Measurements from ENCODE around the gene AFG1L. TPM values are rescaled to one million over a fixed set of nuclear protein-coding genes. Genes with fewer than 3 reads are reported as not detected.
"Not testable (repeated sequence)": the region's sequence is repeated elsewhere in the genome, so short reads cannot be mapped to it uniquely, and the experiment has no call there.

The AFG1L gene
- polyA plus RNA-seq, 1 of the 3 experiments (the other 2 are of a cell fraction), result 0.71 TPM

DNA sequence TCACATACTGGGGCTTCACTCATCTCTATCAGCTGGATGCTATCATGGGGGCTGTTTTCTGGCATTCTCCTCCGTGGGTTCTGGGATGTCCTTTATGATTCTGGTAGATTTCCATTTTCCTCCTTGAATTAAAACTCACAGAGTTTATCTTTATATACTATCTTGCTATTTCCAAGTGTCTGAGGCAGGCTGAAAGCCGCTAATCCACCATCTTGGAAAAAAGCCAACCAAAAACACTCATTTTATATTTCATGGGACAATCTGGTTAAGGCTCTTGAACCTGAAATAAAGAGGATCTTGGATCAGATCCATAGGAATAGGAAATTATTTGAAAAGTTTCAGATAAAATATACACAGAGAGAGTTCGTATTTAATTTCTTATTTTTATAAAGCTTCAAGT, 86.0 kb downstream of the AFG1L start (continued):
- TF ChIP-seq, protein P1, sequence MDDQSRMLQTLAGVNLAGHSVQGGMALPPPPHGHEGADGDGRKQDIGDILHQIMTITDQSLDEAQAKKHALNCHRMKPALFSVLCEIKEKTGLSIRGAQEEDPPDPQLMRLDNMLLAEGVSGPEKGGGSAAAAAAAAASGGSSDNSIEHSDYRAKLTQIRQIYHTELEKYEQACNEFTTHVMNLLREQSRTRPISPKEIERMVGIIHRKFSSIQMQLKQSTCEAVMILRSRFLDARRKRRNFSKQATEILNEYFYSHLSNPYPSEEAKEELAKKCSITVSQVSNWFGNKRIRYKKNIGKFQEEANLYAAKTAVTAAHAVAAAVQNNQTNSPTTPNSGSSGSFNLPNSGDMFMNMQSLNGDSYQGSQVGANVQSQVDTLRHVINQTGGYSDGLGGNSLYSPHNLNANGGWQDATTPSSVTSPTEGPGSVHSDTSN (IDR thresholded peaks at IDR 0.05), result no peak
- TF ChIP-seq RCOR1 (IDR thresholded peaks at IDR 0.05; ENCODE audit: low read length) (no peak), GABPA (IDR thresholded peaks at IDR 0.05; ENCODE audit: low read depth) (no peak), NFIC (IDR thresholded peaks at IDR 0.05; ENCODE audit: borderline replicate concordance) (no peak)

DNA sequence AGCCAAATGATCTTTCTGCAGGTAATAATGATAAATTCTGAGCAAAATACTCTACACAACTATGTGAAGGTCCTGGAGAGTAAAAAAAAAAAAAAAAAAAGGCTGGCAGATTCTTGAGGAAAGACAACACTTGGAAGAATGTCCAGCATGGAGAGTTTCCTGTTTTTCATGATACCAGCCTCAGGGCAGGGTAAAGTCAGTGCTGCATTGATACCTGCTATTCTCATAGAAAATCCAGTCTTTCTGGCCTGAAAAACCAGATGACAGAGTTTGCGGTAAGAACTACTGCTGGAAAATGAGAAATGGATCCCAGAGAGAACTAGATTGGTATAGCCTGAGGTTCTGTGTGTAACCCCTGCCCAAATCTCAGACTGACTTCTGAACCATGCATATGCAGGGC, 89.1 kb downstream of the AFG1L start:
- H3K27ac ChIP-seq (ENCODE audit: low read depth in 2 of 2, low read length in 1 of 2), result no peak overlapping the region
- no peaks in the 10 kb centered on the region for H3K79me2 ChIP-seq (ENCODE audit: insufficient read depth)
- no peaks in the 10 kb centered on the region for H3K9me3 ChIP-seq
- H3K9ac ChIP-seq, result no peak overlapping the region
- TF ChIP-seq, protein P2, sequence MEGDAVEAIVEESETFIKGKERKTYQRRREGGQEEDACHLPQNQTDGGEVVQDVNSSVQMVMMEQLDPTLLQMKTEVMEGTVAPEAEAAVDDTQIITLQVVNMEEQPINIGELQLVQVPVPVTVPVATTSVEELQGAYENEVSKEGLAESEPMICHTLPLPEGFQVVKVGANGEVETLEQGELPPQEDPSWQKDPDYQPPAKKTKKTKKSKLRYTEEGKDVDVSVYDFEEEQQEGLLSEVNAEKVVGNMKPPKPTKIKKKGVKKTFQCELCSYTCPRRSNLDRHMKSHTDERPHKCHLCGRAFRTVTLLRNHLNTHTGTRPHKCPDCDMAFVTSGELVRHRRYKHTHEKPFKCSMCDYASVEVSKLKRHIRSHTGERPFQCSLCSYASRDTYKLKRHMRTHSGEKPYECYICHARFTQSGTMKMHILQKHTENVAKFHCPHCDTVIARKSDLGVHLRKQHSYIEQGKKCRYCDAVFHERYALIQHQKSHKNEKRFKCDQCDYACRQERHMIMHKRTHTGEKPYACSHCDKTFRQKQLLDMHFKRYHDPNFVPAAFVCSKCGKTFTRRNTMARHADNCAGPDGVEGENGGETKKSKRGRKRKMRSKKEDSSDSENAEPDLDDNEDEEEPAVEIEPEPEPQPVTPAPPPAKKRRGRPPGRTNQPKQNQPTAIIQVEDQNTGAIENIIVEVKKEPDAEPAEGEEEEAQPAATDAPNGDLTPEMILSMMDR (IDR thresholded peaks at IDR 0.05), result no peak
- no peak for TF ChIP-seq MEF2A (IDR thresholded peaks at IDR 0.05; ENCODE audit: borderline replicate concordance, low read depth)
- no peak for TF ChIP-seq SIN3A (IDR thresholded peaks at IDR 0.05; ENCODE audit: borderline replicate concordance, low read depth, low read length)
- TF ChIP-seq NRF1 (IDR thresholded peaks at IDR 0.05; ENCODE audit: low read depth, low read length), result no peak
- TF ChIP-seq, protein P3, sequence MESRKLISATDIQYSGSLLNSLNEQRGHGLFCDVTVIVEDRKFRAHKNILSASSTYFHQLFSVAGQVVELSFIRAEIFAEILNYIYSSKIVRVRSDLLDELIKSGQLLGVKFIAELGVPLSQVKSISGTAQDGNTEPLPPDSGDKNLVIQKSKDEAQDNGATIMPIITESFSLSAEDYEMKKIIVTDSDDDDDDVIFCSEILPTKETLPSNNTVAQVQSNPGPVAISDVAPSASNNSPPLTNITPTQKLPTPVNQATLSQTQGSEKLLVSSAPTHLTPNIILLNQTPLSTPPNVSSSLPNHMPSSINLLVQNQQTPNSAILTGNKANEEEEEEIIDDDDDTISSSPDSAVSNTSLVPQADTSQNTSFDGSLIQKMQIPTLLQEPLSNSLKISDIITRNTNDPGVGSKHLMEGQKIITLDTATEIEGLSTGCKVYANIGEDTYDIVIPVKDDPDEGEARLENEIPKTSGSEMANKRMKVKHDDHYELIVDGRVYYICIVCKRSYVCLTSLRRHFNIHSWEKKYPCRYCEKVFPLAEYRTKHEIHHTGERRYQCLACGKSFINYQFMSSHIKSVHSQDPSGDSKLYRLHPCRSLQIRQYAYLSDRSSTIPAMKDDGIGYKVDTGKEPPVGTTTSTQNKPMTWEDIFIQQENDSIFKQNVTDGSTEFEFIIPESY (IDR thresholded peaks at IDR 0.05; ENCODE audit: borderline replicate concordance, low read depth), result no peak
- no peak for TF ChIP-seq RCOR1 (IDR thresholded peaks at IDR 0.05; ENCODE audit: low read length)
- TF ChIP-seq SMC3 (IDR thresholded peaks at IDR 0.05; ENCODE audit: low read depth, low read length), result no peak
- TF ChIP-seq GATA2 (CRISPR knock-in tag; IDR thresholded peaks at IDR 0.05), result no peak
- TF ChIP-seq, protein P4, sequence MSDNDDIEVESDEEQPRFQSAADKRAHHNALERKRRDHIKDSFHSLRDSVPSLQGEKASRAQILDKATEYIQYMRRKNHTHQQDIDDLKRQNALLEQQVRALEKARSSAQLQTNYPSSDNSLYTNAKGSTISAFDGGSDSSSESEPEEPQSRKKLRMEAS (IDR thresholded peaks at IDR 0.05; ENCODE audit: low read depth), result no peak
- TF ChIP-seq ELF1 (IDR thresholded peaks at IDR 0.05), result no peak
- TF ChIP-seq RFX5 (IDR thresholded peaks at IDR 0.05; ENCODE audit: low read length), result no peak
- TF ChIP-seq, protein P5, sequence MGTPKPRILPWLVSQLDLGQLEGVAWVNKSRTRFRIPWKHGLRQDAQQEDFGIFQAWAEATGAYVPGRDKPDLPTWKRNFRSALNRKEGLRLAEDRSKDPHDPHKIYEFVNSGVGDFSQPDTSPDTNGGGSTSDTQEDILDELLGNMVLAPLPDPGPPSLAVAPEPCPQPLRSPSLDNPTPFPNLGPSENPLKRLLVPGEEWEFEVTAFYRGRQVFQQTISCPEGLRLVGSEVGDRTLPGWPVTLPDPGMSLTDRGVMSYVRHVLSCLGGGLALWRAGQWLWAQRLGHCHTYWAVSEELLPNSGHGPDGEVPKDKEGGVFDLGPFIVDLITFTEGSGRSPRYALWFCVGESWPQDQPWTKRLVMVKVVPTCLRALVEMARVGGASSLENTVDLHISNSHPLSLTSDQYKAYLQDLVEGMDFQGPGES (IDR thresholded peaks at IDR 0.05; ENCODE audit: low read depth, low read length), result no peak
- TF ChIP-seq FOXM1 (IDR thresholded peaks at IDR 0.05; ENCODE audit: low read depth), result no peak
- DNase-seq, result no peak
- ChIA-PET CTCF (no interaction called here), POLR2A (no interaction called here)
- no peaks in the 10 kb centered on the region for H3K9me2 ChIP-seq
- no peak overlapping the region for H3K4me3 ChIP-seq (ENCODE audit: low read depth in 2 of 2, low read length in 1 of 2)
- H2AFZ ChIP-seq (ENCODE audit: low read depth), result no peak overlapping the region
- H4K20me1 ChIP-seq (ENCODE audit: insufficient read depth), result no peaks in the 10 kb centered on the region
- 86% methylated on average over 1 of the region's 1 CpG for WGBS (ENCODE audit: low lambda C conversion rate)
- no peaks in the 10 kb centered on the region for H3K27me3 ChIP-seq (ENCODE audit: insufficient read depth)
- peaks cover 0 to 3% of the 10 kb centered on the region in 2 experiments; a peak in 1 of 4 replicates for H3K4me1 ChIP-seq (ENCODE audit: control insufficient read depth in 1 of 2, insufficient read depth in 2 of 2, low read depth in 1 of 2, low read length in 1 of 2)
- no peak overlapping the region for H3K4me2 ChIP-seq
- H3F3A ChIP-seq (replicated peaks; ENCODE audit: insufficient read depth), result no peaks in the 10 kb centered on the region
- H3K36me3 ChIP-seq (replicated peaks in 1 of 2; ENCODE audit: control insufficient read depth in 1 of 2, insufficient read depth in 2 of 2, low read length in 1 of 2), result no peaks in the 10 kb centered on the region

DNA sequence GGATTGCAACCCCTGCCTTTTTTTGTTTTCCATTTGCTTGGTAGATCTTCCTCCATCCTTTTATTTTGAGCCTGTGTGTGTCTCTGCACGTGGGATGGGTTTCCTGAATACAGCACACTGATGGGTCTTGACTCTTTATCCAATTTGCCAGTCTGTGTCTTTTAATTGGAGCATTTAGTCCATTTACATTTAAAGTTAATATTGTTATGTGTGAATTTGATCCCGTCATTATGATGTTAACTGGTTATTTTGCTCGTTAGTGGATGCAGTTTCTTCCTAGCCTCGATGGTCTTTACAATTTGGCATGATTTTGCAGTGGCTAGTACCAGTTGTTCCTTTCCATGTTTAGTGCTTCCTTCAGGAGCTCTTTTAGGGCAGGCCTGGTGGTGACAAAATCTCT, 94.3 kb downstream of the AFG1L start:
- POLR2A ChIA-PET; H3K27me3 ChIP-seq (ENCODE audit: insufficient read depth); H3K4me2 ChIP-seq; H4K20me1 ChIP-seq (ENCODE audit: insufficient read depth); H3K9ac ChIP-seq; H3K36me3 ChIP-seq (replicated peaks in 1 of 2; ENCODE audit: control insufficient read depth in 1 of 2, insufficient read depth in 2 of 2, low read length in 1 of 2); H3K4me3 ChIP-seq (ENCODE audit: low read depth in 2 of 2, low read length in 1 of 2); H3K9me3 ChIP-seq; DNase-seq; H2AFZ ChIP-seq (ENCODE audit: low read depth); H3K79me2 ChIP-seq (ENCODE audit: insufficient read depth); H3K9me2 ChIP-seq; H3K4me1 ChIP-seq (ENCODE audit: control insufficient read depth in 1 of 2, insufficient read depth in 2 of 2, low read depth in 1 of 2, low read length in 1 of 2); H3K27ac ChIP-seq (ENCODE audit: low read depth in 2 of 2, low read length in 1 of 2); H3F3A ChIP-seq (replicated peaks; ENCODE audit: insufficient read depth); CTCF ChIA-PET: not testable (repeated sequence)
- 51% methylated on average over 4 of the region's 4 CpGs for WGBS (ENCODE audit: low lambda C conversion rate)

Measured in SK-N-SH (cell line).